Measurements from ENCODE around the gene RPS26. TPM values are rescaled to one million over a fixed set of nuclear protein-coding genes. Genes with fewer than 3 reads are reported as not detected.

Gene RPS26
- total and polyA plus RNA-seq, 2 of the 13 experiments (the other 11 are each of a cell fraction or from before 2014, with no cell fraction given), result 150 to 421 TPM

- TF ChIP-seq PBX3 (CRISPR knock-in tag; IDR thresholded peaks at IDR 0.05; ENCODE audit: borderline replicate concordance), result no peak
- peak; percentile 85 for TF ChIP-seq ZNF747 (CRISPR knock-in tag; IDR thresholded peaks at IDR 0.05; ENCODE audit: borderline replicate concordance)
- TF ChIP-seq CTCF (CRISPR knock-in tag; IDR thresholded peaks at IDR 0.05), result peak; percentile 35
- TF ChIP-seq RORA (CRISPR knock-in tag; IDR thresholded peaks at IDR 0.05), result no peak
- peak; percentile 53; the same call in 1 of the 2 replicates for TF ChIP-seq ZSCAN5A (CRISPR knock-in tag; IDR thresholded peaks at IDR 0.05; ENCODE audit: borderline replicate concordance)
- TF ChIP-seq DNMT1 (CRISPR knock-in tag; IDR thresholded peaks at IDR 0.05), result no peak
- peak; percentile 28; the same call in 1 of the 2 replicates for TF ChIP-seq TFDP1 (CRISPR knock-in tag; IDR thresholded peaks at IDR 0.05; ENCODE audit: borderline replicate concordance)
- no peak for TF ChIP-seq ETV6 (CRISPR knock-in tag; conservative IDR thresholded peaks at IDR 0.05)
Measured at GRCh38 chr12:56079723-56080555, 38.2 kb downstream of the RPS26 start, which contains the start of gene ERBB3 (continued).
